BE2C (cell line): ENCODE results near the gene TSG101. TPM values are rescaled to one million over a fixed set of nuclear protein-coding genes. Genes with fewer than 3 reads are reported as not detected.
A peak's percentile ranks its signal among the peaks of the same experiment; 100 is the strongest.

Source experiments
- DNase-seq: peaks from one replicate; pipeline ENCODE4 v3.0.0-alpha.2; 2020
- H3K27me3 ChIP-seq: fragments of 250-450 bp; sonication (Bioruptor Pico); 2 replicates; pipeline ENCODE4 v1.5.1; 2020; ENCODE audit warnings: mild to moderate bottlenecking
- H3K36me3 ChIP-seq: fragments of 250-450 bp; sonication (Bioruptor Pico); 2 replicates; pipeline ENCODE4 v1.5.1; 2020; ENCODE audit warnings: mild to moderate bottlenecking
- H3K4me1 ChIP-seq: fragments of 250-450 bp; sonication (Bioruptor Pico); 2 replicates; pipeline ENCODE4 v1.5.1; 2020
- H3K4me3 ChIP-seq: 2 replicates; pipeline ENCODE4 v1.5.1; 2011; ENCODE audit warnings: low read depth, low read length
- H3K9me3 ChIP-seq: fragments of 250-450 bp; sonication (Bioruptor Pico); 2 replicates; pipeline ENCODE4 v1.5.1; 2020
- CTCF ChIP-seq: IDR thresholded peaks from 2 replicates; pipeline ENCODE4 v1.5.1; 2012; ENCODE audit warnings: mild to moderate bottlenecking, low read depth, low read length
- polyA plus RNA-seq: library from polyadenylated mRNA; unstranded; fragments of >200 nt; gene quantifications from one replicate; pipeline ENCODE4 v1.2.1, GENCODE V29; 2012; ENCODE audit warnings: low read depth, missing spikeins; ENCODE audit not compliant: insufficient read length, insufficient read depth

TSG101 gene
- polyA plus RNA-seq, result 91.9 TPM

GRCh38 chr11:18526521-18527296 lies at the start of gene TSG101:
TSS of gene TSG101 (minus strand) at chr11:18526942. CDS start at chr11:18526816, 126 bp downstream.
- no peaks in the 10 kb centered on the region for H3K4me1 ChIP-seq
- no peaks in the 10 kb centered on the region for H3K9me3 ChIP-seq
- peak within 1 kb of the TSS; percentile 87 for H3K4me3 ChIP-seq
- no peak for TF ChIP-seq CTCF
- H3K27me3 ChIP-seq, result no peaks in the 10 kb centered on the region
- no peaks in the 10 kb centered on the region for H3K36me3 ChIP-seq
- peak; percentile 90 for DNase-seq

- no peak for DNase-seq
- no peaks in the 10 kb centered on the region for H3K27me3 ChIP-seq
- H3K36me3 ChIP-seq, result no peaks in the 10 kb centered on the region
- no peak for TF ChIP-seq CTCF
- H3K4me3 ChIP-seq, result no peak overlapping the region
- no peaks in the 10 kb centered on the region for H3K4me1 ChIP-seq
- H3K9me3 ChIP-seq, result no peaks in the 10 kb centered on the region
Measured at GRCh38 chr11:18575361-18575760, 48.6 kb upstream of the TSG101 start.

GRCh38 chr11:18567081-18567480 lies 40.3 kb upstream of the TSG101 start:
- Histone ChIP-seq H3K27me3 (no peaks in the 10 kb centered on the region), H3K4me1 (no peaks in the 10 kb centered on the region), H3K36me3 (no peaks in the 10 kb centered on the region), H3K4me3 (no peak overlapping the region), H3K9me3 (no peaks in the 10 kb centered on the region)
- no peak for TF ChIP-seq CTCF
- no peak for DNase-seq

GRCh38 chr11:18566406-18566805 lies 39.7 kb upstream of the TSG101 start:
- Histone ChIP-seq H3K36me3 (no peaks in the 10 kb centered on the region), H3K9me3 (no peaks in the 10 kb centered on the region), H3K4me3 (no peak overlapping the region), H3K27me3 (no peaks in the 10 kb centered on the region), H3K4me1 (no peaks in the 10 kb centered on the region)
- no peak for DNase-seq
- TF ChIP-seq CTCF, result no peak

- DNase-seq, result no peak
- no peak for TF ChIP-seq CTCF
- Histone ChIP-seq H3K27me3 (no peaks in the 10 kb centered on the region), H3K9me3 (no peaks in the 10 kb centered on the region), H3K4me1 (no peaks in the 10 kb centered on the region), H3K36me3 (no peaks in the 10 kb centered on the region), H3K4me3 (no peak overlapping the region)
Measured at GRCh38 chr11:18564149-18564548, 37.4 kb upstream of the TSG101 start.

GRCh38 chr11:18563090-18563730 lies 36.5 kb upstream of the TSG101 start:
- no peaks in the 10 kb centered on the region for H3K36me3 ChIP-seq
- H3K9me3 ChIP-seq, result no peaks in the 10 kb centered on the region

More at GRCh38 chr11:18563090-18563730, 36.5 kb upstream of the TSG101 start:
- H3K27me3 ChIP-seq, result no peaks in the 10 kb centered on the region
- TF ChIP-seq CTCF, result no peak
- no peak overlapping the region for H3K4me3 ChIP-seq
- H3K4me1 ChIP-seq, result no peaks in the 10 kb centered on the region
- no peak for DNase-seq
